Kidney (tissue), 14 donors: ENCODE data around the gene TBL1XR1. TPM values are rescaled to one million over a fixed set of nuclear protein-coding genes. Genes with fewer than 3 reads are reported as not detected.

ENCODE experiments used
- DNase-seq, 5 donors: peaks; one replicate each; pipeline ENCODE4 v3.0.0-alpha.2; 2013 to 2020
- FAIRE-seq: peaks from 2 replicates; lab custom pipeline; 2012; peaks lifted over from hg19 to GRCh38; lab: Jason Lieb, UNC
- H3K27ac ChIP-seq, 2 donors: one replicate each; pipeline ENCODE4 v1.7.0; 2013; ENCODE audit warnings: low read depth in 2 of 2, low read length in 2 of 2, inconsistent platforms in 1 of 2
- H3K27me3 ChIP-seq: one replicate; pipeline ENCODE4 v1.7.1; 2013; ENCODE audit warnings: low read length, inconsistent platforms; ENCODE audit not compliant: control insufficient read depth, insufficient read depth
- H3K36me3 ChIP-seq, 3 donors: one replicate each; pipeline versions ENCODE4 v1.7.0 to v1.7.1; 2013; ENCODE audit warnings: low read length in 3 of 3, control low read depth in 1 of 3, inconsistent platforms in 1 of 3; ENCODE audit not compliant: insufficient read depth in 3 of 3, control insufficient read depth in 2 of 3
- H3K4me1 ChIP-seq, 3 donors: one replicate each; pipeline versions ENCODE4 v1.7.0 to v1.7.1; 2013; ENCODE audit warnings: low read length in 3 of 3, inconsistent platforms in 1 of 3, low read depth in 1 of 3; ENCODE audit not compliant: control insufficient read depth in 2 of 3, insufficient read depth in 2 of 3
- H3K4me3 ChIP-seq, 3 donors: one replicate each; pipeline versions ENCODE4 v1.7.0 to v1.8.1; 2013; ENCODE audit warnings: low read length in 3 of 3, control low read depth in 1 of 3, inconsistent platforms in 1 of 3
- H3K9ac ChIP-seq, 3 donors: one replicate each; pipeline versions ENCODE4 v1.7.0 to v1.7.1; 2013; ENCODE audit warnings: low read length in 3 of 3, control low read depth in 1 of 3, inconsistent platforms in 1 of 3
- H3K9me3 ChIP-seq, 3 donors: one replicate each; pipeline versions ENCODE4 v1.7.0 to v1.7.1; 2013; ENCODE audit warnings: low read length in 3 of 3, control low read depth in 1 of 3, inconsistent platforms in 1 of 3; ENCODE audit not compliant: control insufficient read depth in 2 of 3, insufficient read depth in 1 of 3
- CTCF ChIP-seq: IDR thresholded peaks from 3 replicates; pipeline ENCODE4 v1.5.1; 2012; ENCODE audit warnings: mild to moderate bottlenecking, moderate library complexity, borderline replicate concordance; ENCODE audit not compliant: insufficient read depth; ENCODE audit errors: extremely low read depth
- intact Hi-C: fragments of 100-400 bp; cut with DNase I; formaldehyde crosslinking; loops from one replicate; pipeline ENCODE4 v1.11.1; 2022
- polyA plus RNA-seq: library from polyadenylated mRNA; stranded (reverse); fragments of 350-450 nt; fragmentation: Illumina TruSeq; extraction: RNeasy Lipid Tissue Mini Kit (QIAGEN cat#74804); gene quantifications from one replicate; pipeline ENCODE4 v1.2.3, GENCODE V29; 2014; ENCODE audit warnings: low read depth, low replicate concordance; ENCODE audit not compliant: insufficient read depth
- total RNA-seq: library from RNA; stranded (reverse); fragmentation: NEBNext Ultra II Directional; extraction: Animal tissue kit (Norgen Biotek cat#: 25700); gene quantifications from one replicate; pipeline ENCODE4 v1.2.1, GENCODE V29; 2021
- donor health status: control.
- donor health status: control.
- donor health status: control.
- donor health status: control.
- donor health status: control.
- donor health status: DM: yes; HTN: yes; CAD: no.
- donor health status: Normal renal cell carcinoma (clear cell type).

TBL1XR1 gene
- total and polyA plus RNA-seq, 2 donors from 2014 or later, result 31.3 to 205 TPM

DNA sequence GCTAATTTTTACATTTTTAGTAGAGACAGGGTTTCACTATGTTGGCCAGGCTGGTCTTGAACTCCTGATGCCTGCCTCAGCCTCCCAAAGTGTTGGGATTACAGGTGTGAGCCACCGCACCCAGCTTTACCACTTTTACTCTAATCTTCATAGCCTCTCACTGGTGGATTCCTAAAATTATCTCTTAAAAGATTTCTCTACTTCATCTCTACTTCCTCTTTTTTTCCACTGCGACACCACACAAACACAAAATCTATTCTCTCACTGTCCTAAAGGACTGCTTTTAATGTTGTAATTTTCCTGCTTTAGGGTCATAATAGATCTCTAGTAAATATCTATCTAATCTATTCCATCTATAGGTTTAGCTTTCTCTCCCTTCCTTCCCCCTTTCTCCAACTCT, 34.0 kb upstream of the TBL1XR1 start:
- no peak for DNase-seq
- no peak for FAIRE-seq
- no peak for TF ChIP-seq CTCF
- Histone ChIP-seq H3K27me3 (no peaks in the 10 kb centered on the region), H3K9ac (no peak overlapping the region), H3K4me1 (no peaks in the 10 kb centered on the region), H3K36me3 (no peaks in the 10 kb centered on the region), H3K9me3 (no peaks in the 10 kb centered on the region), H3K27ac (no peak overlapping the region), H3K4me3 (no peak overlapping the region)
- intact Hi-C loops, result no loop called here

DNA sequence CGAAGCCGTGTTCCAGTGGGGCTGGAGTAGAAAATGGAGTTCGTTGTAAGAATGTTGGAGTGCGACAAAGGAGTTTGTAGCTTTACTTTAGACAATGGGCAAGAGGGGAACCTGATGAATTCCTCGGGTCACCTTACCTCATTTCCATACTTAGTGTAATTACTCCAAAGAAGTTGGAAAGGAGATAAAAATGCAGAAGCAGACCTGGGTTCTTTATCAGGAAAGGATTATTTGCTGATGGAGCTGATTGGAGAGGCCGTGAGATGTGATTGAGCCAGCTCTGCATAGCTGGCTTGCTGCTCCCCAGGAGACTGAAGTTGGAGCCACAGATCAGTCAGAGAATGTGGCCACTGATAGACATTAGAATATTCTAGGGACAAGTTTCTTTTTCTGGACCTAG, 33.4 kb upstream of the TBL1XR1 start:
- TF ChIP-seq CTCF, result no peak
- no peak overlapping the region for H3K27ac ChIP-seq
- H3K36me3 ChIP-seq, result no peaks in the 10 kb centered on the region
- H3K4me1 ChIP-seq, result no peaks in the 10 kb centered on the region
- no peaks in the 10 kb centered on the region for H3K9me3 ChIP-seq
- H3K27me3 ChIP-seq, result no peaks in the 10 kb centered on the region
- no peak for DNase-seq
- no peak overlapping the region for H3K4me3 ChIP-seq
- FAIRE-seq, result no peak
- no peak overlapping the region for H3K9ac ChIP-seq
- intact Hi-C loops, result no loop called here

GRCh38 chr3:177229791-177230190, 32.5 kb upstream of the TBL1XR1 start:
- H3K4me1 ChIP-seq, result no peaks in the 10 kb centered on the region
- FAIRE-seq, result no peak
- no peak for TF ChIP-seq CTCF

DNA sequence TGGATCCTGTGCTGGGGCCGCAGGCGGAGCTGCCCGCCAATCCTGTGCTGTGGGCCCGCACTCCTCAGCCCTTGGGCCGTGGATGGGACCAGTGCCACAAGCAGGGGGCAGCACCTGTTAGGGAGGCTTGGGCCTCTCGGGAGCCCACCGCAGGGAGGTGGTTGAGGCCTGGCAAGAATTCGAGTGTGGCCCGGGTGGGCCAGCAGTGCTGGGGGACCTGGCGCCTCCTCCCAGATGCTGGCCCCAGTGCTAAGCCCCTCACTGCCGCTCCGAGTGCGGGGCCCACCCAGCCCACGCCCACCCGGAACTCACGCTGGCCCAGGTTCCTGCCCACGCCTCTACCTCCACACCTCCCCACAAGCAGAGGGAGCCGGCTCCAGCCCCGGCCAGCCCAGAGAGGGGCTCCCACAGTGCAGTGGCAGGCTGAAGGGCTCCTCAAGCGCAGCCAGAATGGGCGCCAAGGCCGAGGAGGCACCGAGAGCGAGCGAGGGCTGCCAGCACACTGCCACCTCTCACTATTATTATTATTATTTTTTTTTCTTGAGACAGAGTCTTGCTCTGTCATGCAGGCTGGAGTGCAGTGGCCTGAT, 31.4 kb upstream of the TBL1XR1 start:
- intact Hi-C loops, result no loop called here
- Histone ChIP-seq H3K36me3 (no peaks in the 10 kb centered on the region), H3K27ac (no peak overlapping the region), H3K9ac (no peak overlapping the region), H3K27me3 (no peaks in the 10 kb centered on the region), H3K4me1 (no peaks in the 10 kb centered on the region), H3K4me3 (no peak overlapping the region), H3K9me3 (no peaks in the 10 kb centered on the region)
- FAIRE-seq (no peak), DNase-seq (no peak)
- TF ChIP-seq CTCF, result no peak

More at GRCh38 chr3:177229791-177230190, 32.5 kb upstream of the TBL1XR1 start:
- Histone ChIP-seq H3K4me3 (no peak overlapping the region), H3K27me3 (no peaks in the 10 kb centered on the region), H3K9ac (no peak overlapping the region), H3K36me3 (no peaks in the 10 kb centered on the region), H3K27ac (no peak overlapping the region), H3K9me3 (no peaks in the 10 kb centered on the region)
- intact Hi-C loops, result no loop called here
- no peak for DNase-seq
